Central memory CD8-positive, alpha-beta T cell (primary cell): ENCODE results near the gene CDK5.
A peak's percentile ranks its signal among the peaks of the same experiment; 100 is the strongest.

Experiments
- ATAC-seq: fragments of 150-1000 bp; cut with Tn5 transposase; replicated peaks from 2 replicates; pipeline ENCODE4 v1.10.0; 2022; ENCODE audit warnings: mild to moderate bottlenecking, moderate FRiP score, moderate number of reproducible peaks; ENCODE audit not compliant: poor library complexity, severe bottlenecking; ENCODE audit errors: extremely low read depth
- DNase-seq, 2 donors: peaks; one replicate each; pipeline ENCODE4 v3.0.0; 2021; ENCODE audit warnings: low spot score in 2 of 2
- H3K27ac Mint-ChIP-seq: one replicate; pipeline ENCODE4 v1.8.0; 2022; ENCODE audit warnings: low read depth, mild to moderate bottlenecking, moderate library complexity, mixed read lengths
- H3K27me3 Mint-ChIP-seq: one replicate; pipeline ENCODE4 v1.8.0; 2022; ENCODE audit warnings: mixed read lengths
- H3K36me3 Mint-ChIP-seq: one replicate; pipeline ENCODE4 v1.8.0; 2022; ENCODE audit warnings: mild to moderate bottlenecking, moderate library complexity, mixed read lengths; ENCODE audit not compliant: insufficient read depth
- H3K4me1 Mint-ChIP-seq: one replicate; pipeline ENCODE4 v1.8.0; 2022; ENCODE audit warnings: mixed read lengths
- H3K4me3 Mint-ChIP-seq: one replicate; pipeline ENCODE4 v1.8.0; 2022; ENCODE audit warnings: mild to moderate bottlenecking, moderate library complexity, mixed read lengths
- H3K9me3 Mint-ChIP-seq: one replicate; pipeline ENCODE4 v1.8.0; 2022; ENCODE audit warnings: mixed read lengths

The CDK5 gene

GRCh38 chr7:151057506-151057988 is at the start of gene CDK5:
CDK5 (minus strand) TSS chr7:151057897; CDS start chr7:151057848, 49 bp downstream.
- Mint-ChIP-seq H3K27me3 (peaks cover 6% of the 10 kb centered on the region), H3K4me1 (peaks cover 38% of the 10 kb centered on the region), H3K36me3 (peaks cover 14% of the 10 kb centered on the region), H3K9me3 (no peaks in the 10 kb centered on the region), H3K4me3 (peak within 1 kb of the TSS; percentile 94), H3K27ac (peak within 1 kb of the TSS; percentile 95)
- DNase-seq (no peak), ATAC-seq (peak; percentile 1)

GRCh38 chr7:151104411-151105235 is 46.9 kb upstream of the CDK5 start:
- Mint-ChIP-seq H3K27me3 (no peaks in the 10 kb centered on the region), H3K27ac (no peak overlapping the region), H3K9me3 (no peaks in the 10 kb centered on the region), H3K36me3 (no peaks in the 10 kb centered on the region), H3K4me3 (no peak overlapping the region), H3K4me1 (peaks cover 9% of the 10 kb centered on the region)
- DNase-seq (no peak), ATAC-seq (no peak)

GRCh38 chr7:151103973-151104372 is 46.3 kb upstream of the CDK5 start:
- peaks cover 9% of the 10 kb centered on the region for H3K4me1 Mint-ChIP-seq
- H3K36me3 Mint-ChIP-seq: no peaks in the 10 kb centered on the region
- DNase-seq (no peak), ATAC-seq (no peak)
- no peaks in the 10 kb centered on the region for H3K9me3 Mint-ChIP-seq
- no peak overlapping the region for H3K27ac Mint-ChIP-seq
- H3K4me3 Mint-ChIP-seq: no peak overlapping the region
- no peaks in the 10 kb centered on the region for H3K27me3 Mint-ChIP-seq

DNA sequence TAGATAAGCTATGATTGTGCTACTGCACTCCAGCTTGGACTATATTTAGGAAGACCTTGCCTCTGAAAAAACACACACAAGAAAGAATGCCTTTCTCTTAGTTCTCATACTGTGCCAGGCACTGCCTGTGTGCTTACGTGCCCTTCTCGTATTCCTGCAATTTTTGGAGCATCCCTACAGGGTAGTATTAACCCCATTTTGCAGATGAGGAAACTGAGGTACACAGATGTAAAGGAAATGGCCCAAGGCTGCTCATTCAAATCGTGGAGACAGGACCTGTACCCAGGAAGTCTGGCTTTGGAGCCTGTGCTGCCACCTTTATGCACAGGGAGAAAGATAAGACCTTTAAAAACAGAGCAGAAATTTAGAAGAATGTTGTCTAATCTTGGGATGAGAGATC is 45.3 kb upstream of the CDK5 start:
- no peak overlapping the region for H3K4me3 Mint-ChIP-seq
- H3K27ac Mint-ChIP-seq: no peak overlapping the region
- DNase-seq (no peak), ATAC-seq (no peak)
- no peaks in the 10 kb centered on the region for H3K27me3 Mint-ChIP-seq
- peaks cover 9% of the 10 kb centered on the region for H3K4me1 Mint-ChIP-seq
- H3K36me3 Mint-ChIP-seq: no peaks in the 10 kb centered on the region
- no peaks in the 10 kb centered on the region for H3K9me3 Mint-ChIP-seq

DNA sequence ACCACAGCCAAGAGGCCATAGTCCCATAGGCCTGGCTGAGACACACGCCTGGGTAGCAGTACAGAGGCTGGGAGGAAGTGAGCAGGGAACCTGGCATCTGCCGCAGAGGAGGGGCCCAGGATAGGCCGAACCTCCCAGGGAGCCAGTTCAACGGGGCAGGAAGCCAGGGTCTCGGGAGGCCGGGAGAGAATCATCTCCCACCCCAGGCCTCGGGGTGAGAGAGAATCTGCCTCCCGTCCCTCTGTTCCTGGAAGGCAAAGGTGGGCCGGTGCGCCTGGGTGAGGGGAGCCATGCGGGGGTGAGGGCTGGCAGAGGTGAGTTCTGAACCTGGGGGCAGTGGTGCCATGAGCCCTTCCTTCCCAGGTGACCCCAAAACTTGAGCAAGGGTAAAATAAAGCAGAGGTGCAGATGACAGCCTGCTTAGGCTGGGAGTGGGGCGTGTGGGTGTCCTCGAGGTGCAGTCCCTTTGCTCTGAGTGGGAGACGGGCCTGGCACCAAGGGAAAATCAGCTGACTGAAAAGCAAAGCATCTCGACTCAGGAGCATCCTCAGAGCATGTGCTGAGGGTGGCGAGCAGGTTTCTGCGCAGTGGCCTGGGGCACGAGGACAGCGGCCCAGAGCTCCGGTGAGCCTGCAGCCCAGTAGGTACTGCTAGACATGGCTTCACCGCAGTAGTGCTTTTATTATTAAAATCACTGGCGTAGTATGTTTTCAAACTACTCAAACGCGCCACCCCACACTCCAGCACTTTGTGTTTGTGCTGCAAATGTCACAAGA is 44.1 kb upstream of the CDK5 start:
- H3K4me3 Mint-ChIP-seq: no peak overlapping the region
- no peak overlapping the region for H3K27ac Mint-ChIP-seq

DNA sequence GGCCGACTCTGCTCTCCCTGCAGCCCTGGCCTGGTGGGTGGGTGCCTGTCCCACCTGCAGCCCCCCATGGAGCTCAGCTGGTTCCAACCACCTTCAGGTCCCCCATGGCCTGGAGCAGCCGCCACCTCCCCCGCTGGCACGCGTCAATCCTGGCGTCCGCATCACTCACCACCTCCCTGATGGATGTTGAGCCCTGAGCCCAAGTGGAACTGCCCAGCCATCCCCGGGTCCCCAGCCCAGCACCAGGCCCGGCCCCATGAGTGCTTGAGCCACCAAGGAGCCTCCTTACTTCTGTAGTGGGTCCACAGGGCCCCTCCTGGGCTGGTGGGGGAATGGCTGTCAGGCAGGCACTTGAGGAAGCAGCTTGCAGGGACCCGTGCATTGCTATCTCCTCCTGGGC is 43.2 kb upstream of the CDK5 start:
- Mint-ChIP-seq H3K9me3 (no peaks in the 10 kb centered on the region), H3K4me1 (peaks cover 9% of the 10 kb centered on the region), H3K27ac (no peak overlapping the region), H3K36me3 (no peaks in the 10 kb centered on the region), H3K27me3 (no peaks in the 10 kb centered on the region), H3K4me3 (no peak overlapping the region)
- DNase-seq (no peak), ATAC-seq (no peak)

More for the DNA sequence above, 44.1 kb upstream of the CDK5 start:
- no peaks in the 10 kb centered on the region for H3K36me3 Mint-ChIP-seq
- DNase-seq (no peak), ATAC-seq (no peak)
- H3K4me1 Mint-ChIP-seq: peaks cover 9% of the 10 kb centered on the region
- no peaks in the 10 kb centered on the region for H3K9me3 Mint-ChIP-seq
- H3K27me3 Mint-ChIP-seq: no peaks in the 10 kb centered on the region

DNA sequence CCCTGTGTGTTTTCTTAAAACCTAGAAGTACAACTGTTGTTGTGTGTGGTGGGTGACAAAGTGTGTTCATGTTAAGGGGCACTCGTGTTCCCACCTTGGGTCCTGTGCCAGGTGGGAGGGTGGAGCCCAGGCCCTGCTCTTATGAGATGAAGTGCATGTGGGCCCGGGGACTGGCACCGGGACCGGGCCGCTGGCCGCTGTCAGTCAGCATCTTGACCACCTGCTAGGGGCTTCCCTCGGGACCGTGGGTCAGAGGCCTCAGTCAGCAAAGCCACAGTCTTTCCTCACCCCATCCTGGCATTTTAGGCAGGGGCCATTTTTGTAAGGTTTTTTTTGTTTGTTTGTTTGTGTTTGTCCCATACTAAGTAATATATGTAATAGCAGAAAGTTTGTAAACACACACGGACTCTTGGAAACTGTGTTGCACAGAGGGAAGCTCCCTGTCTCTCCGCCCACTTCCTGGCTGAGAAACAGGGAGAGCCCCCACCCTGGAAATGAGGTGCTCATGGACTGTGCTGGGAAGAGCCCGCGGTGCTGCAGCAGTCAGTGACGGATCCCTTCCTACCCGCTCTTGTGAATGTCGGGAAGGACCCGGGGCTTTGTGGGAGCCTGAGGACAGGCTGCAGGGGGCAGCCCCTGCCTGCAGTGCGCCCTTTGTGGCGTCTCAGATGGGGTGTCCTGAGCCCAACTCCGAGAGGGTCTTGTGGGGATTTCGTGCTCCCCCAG is 42.0 kb upstream of the CDK5 start:
- Mint-ChIP-seq H3K4me1 (peaks cover 11% of the 10 kb centered on the region), H3K4me3 (no peak overlapping the region), H3K36me3 (no peaks in the 10 kb centered on the region), H3K27me3 (no peaks in the 10 kb centered on the region), H3K9me3 (no peaks in the 10 kb centered on the region), H3K27ac (no peak overlapping the region)
- no peak for ATAC-seq
- no peak for DNase-seq

DNA sequence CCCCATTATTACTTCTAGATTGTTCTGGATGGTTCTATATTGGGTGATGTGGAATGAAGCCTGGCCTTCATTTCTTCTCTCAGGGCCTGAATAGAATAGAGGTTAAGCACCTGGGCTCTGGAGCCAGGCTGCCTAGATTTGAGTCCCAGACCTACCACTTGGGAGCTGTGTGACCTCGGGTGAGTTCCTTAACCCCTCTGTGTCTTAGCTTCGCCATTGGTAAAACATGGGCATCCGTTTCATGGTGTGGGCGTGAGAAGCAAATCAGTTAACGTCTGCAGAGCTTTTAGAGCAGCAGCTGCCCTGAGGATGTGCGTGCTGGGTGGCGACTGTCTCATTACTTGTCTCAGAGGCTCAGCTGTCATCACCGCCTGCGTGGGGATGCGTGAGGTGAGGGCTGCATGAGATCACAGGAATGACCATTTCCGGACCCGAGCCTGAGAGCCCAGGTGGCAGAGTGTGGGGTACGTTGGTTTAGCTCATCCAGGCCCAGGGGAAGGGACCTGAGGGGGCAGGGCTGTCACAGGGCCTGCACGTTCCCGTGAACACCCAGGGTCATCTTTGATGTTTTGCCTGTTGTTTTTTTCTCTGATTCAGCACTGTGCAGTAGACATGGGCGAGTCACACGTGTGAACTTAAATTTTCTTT is 38.3 kb upstream of the CDK5 start:
- no peaks in the 10 kb centered on the region for H3K36me3 Mint-ChIP-seq
- H3K9me3 Mint-ChIP-seq: no peaks in the 10 kb centered on the region
- no peak overlapping the region for H3K27ac Mint-ChIP-seq
- DNase-seq: no peak
- no peaks in the 10 kb centered on the region for H3K27me3 Mint-ChIP-seq
- peaks cover 12% of the 10 kb centered on the region for H3K4me1 Mint-ChIP-seq
- no peak overlapping the region for H3K4me3 Mint-ChIP-seq
- ATAC-seq: no peak

DNA sequence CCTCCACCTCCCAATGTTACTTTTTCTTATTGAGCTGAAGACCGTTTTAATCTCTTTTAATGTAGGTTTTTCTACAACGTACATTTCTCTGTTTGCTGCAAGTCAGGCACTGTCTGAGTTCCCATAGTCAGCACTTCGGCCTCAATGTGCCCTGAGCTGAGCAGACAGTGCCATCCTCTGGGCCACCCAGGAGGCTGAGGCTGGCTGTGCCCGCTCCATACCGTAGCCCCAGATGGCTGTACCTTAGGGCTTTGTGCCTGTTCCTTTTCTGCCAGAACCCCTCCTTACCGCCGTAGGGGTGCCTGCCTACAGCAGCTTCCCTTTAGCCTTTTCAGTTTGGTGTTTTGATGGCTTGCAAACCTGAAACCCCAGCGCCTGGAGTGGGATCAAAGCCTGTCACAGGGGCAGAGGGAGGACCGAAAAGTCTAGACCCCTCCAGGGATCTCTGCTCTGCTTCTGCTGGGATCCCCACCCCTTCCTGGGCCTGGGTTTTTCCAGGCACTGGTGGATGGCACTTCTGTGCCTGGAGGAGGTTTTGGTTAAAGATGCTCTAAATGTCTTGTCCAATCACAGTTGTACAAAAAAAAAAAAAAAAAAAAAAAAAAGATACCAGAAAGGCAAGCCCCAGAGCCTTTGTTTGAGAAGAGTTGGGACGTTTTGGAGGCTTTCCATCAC is 37.6 kb upstream of the CDK5 start:
- Mint-ChIP-seq H3K4me1 (peaks cover 12% of the 10 kb centered on the region), H3K27me3 (no peaks in the 10 kb centered on the region), H3K27ac (no peak overlapping the region), H3K9me3 (no peaks in the 10 kb centered on the region), H3K36me3 (peaks cover 2% of the 10 kb centered on the region), H3K4me3 (no peak overlapping the region)
- DNase-seq (no peak), ATAC-seq (no peak)

DNA sequence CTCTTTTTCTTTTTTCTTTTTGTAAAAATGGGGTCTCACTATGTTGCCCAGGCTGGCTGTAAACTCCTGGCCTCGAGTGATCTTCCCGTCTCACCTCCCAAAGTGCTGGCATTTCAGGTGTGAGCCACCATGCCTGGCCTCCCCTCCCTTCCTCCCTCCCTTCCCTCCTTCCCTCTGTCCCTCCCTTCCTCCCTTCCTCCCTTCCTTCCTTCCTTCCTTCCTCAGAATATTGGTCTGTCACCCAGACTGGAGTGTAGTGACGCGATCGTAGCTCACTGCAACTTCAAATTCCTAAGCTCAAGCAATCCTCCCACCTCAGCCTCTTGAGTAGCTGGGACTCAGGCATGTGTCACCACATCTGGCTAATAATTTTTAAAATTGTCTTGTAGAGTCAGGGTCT is 37.0 kb upstream of the CDK5 start:
- peaks cover 2% of the 10 kb centered on the region for H3K36me3 Mint-ChIP-seq
- no peak overlapping the region for H3K27ac Mint-ChIP-seq
- DNase-seq (no peak), ATAC-seq (no peak)
- peaks cover 12% of the 10 kb centered on the region for H3K4me1 Mint-ChIP-seq
- no peaks in the 10 kb centered on the region for H3K9me3 Mint-ChIP-seq
- H3K4me3 Mint-ChIP-seq: no peak overlapping the region
- no peaks in the 10 kb centered on the region for H3K27me3 Mint-ChIP-seq

DNA sequence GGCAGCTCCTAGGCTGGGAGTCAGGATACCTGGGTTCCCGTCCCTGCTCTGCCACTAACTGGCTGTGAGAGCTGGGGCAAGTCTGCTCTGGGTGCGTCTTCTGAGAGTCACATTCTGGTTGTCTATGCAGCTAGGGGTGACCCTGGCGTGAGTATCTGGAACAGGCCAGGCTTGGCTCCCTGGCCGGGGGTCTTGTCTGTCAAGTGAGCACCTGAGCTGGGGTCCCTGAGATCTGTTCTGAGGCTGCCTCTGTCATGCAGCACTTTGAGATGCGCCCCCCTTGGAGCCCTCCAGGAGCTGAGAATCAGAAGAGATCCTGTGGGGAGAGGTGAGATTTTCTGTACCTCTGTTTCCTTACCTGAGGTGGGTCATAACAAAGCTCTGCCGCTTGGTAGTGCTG is 36.1 kb upstream of the CDK5 start:
- no peaks in the 10 kb centered on the region for H3K27me3 Mint-ChIP-seq
- DNase-seq (no peak), ATAC-seq (no peak)
- no peaks in the 10 kb centered on the region for H3K9me3 Mint-ChIP-seq
- no peak overlapping the region for H3K4me3 Mint-ChIP-seq
- H3K36me3 Mint-ChIP-seq: peaks cover 2% of the 10 kb centered on the region
- no peak overlapping the region for H3K27ac Mint-ChIP-seq
- peaks cover 17% of the 10 kb centered on the region for H3K4me1 Mint-ChIP-seq

GRCh38 chr7:151091988-151092387 is 34.3 kb upstream of the CDK5 start:
- no peak for DNase-seq
- Mint-ChIP-seq H3K27ac (no peak overlapping the region), H3K27me3 (no peaks in the 10 kb centered on the region), H3K4me3 (no peak overlapping the region), H3K9me3 (no peaks in the 10 kb centered on the region), H3K36me3 (peaks cover 4% of the 10 kb centered on the region), H3K4me1 (peaks cover 17% of the 10 kb centered on the region)
- ATAC-seq: no peak
